Dendritic cell treated with granulocyte-macrophage colony-stimulating factor and Interleukin-4, amounts not matched to agents 40 ng/mL and 50 ng/mL, for 4 days (primary cell): ENCODE measurements around the gene KRT39.
"Not testable (repeated sequence)": the region's sequence is repeated elsewhere in the genome, so short reads cannot be mapped to it uniquely, and the experiment has no call there.

Experiments used
- H3K27ac Mint-ChIP-seq: one replicate; pipeline ENCODE4 v1.8.0; 2022; ENCODE audit warnings: mild to moderate bottlenecking, mixed read lengths
- H3K27me3 Mint-ChIP-seq: one replicate; pipeline ENCODE4 v1.8.0; 2022; ENCODE audit warnings: mild to moderate bottlenecking, mixed read lengths
- H3K36me3 Mint-ChIP-seq: one replicate; pipeline ENCODE4 v1.8.0; 2022; ENCODE audit warnings: low read depth, mixed read lengths
- H3K4me1 Mint-ChIP-seq: one replicate; pipeline ENCODE4 v1.8.0; 2022; ENCODE audit warnings: low read depth, mixed read lengths
- H3K4me3 Mint-ChIP-seq: one replicate; pipeline ENCODE4 v1.8.0; 2022; ENCODE audit warnings: mild to moderate bottlenecking, moderate library complexity, mixed read lengths
- H3K9me3 Mint-ChIP-seq: one replicate; pipeline ENCODE4 v1.8.0; 2022; ENCODE audit warnings: mixed read lengths
- intact Hi-C: fragments of 100-400 bp; cut with micrococcal nuclease; formaldehyde crosslinking; loops from one replicate; pipeline ENCODE4 v1.15.0; 2022

KRT39 gene

GRCh38 chr17:40966848-40967247 is at the start of gene KRT39:
KRT39 (minus strand) TSS chr17:40966948; CDS start chr17:40966856, 92 bp downstream.
- no peak within 1 kb of the TSS for H3K4me3 Mint-ChIP-seq
- peaks cover 3% of the 10 kb centered on the region for H3K27me3 Mint-ChIP-seq
- no peaks in the 10 kb centered on the region for H3K36me3 Mint-ChIP-seq
- H3K9me3 Mint-ChIP-seq, result peaks cover 8% of the 10 kb centered on the region
- H3K4me1 Mint-ChIP-seq, result no peaks in the 10 kb centered on the region
- H3K27ac Mint-ChIP-seq, result no peak within 1 kb of the TSS
- intact Hi-C loops, result no loop called here

GRCh38 chr17:41015454-41015853 is 48.7 kb upstream of the KRT39 start:
- intact Hi-C loops, result no loop called here
- Mint-ChIP-seq H3K4me3 (no peak overlapping the region), H3K4me1 (no peaks in the 10 kb centered on the region), H3K27ac (no peak overlapping the region), H3K27me3 (peaks cover 2% of the 10 kb centered on the region), H3K36me3 (no peaks in the 10 kb centered on the region), H3K9me3 (no peaks in the 10 kb centered on the region)

GRCh38 chr17:41013606-41014005 is 46.9 kb upstream of the KRT39 start:
- H3K4me3 Mint-ChIP-seq, result no peak overlapping the region
- H3K36me3 Mint-ChIP-seq, result no peaks in the 10 kb centered on the region
- no peaks in the 10 kb centered on the region for H3K9me3 Mint-ChIP-seq
- no peak overlapping the region for H3K27ac Mint-ChIP-seq
- intact Hi-C loops, result no loop called here
- no peaks in the 10 kb centered on the region for H3K4me1 Mint-ChIP-seq
- H3K27me3 Mint-ChIP-seq, result peaks cover 2% of the 10 kb centered on the region

GRCh38 chr17:41013181-41013580 is 46.4 kb upstream of the KRT39 start:
- no peaks in the 10 kb centered on the region for H3K36me3 Mint-ChIP-seq
- H3K9me3 Mint-ChIP-seq, result no peaks in the 10 kb centered on the region
- H3K4me3 Mint-ChIP-seq, result no peak overlapping the region
- no peaks in the 10 kb centered on the region for H3K4me1 Mint-ChIP-seq
- H3K27ac Mint-ChIP-seq, result no peak overlapping the region
- peaks cover 2% of the 10 kb centered on the region for H3K27me3 Mint-ChIP-seq
- intact Hi-C loops, result no loop called here

- Mint-ChIP-seq H3K36me3 (no peaks in the 10 kb centered on the region), H3K4me3 (no peak overlapping the region), H3K4me1 (no peaks in the 10 kb centered on the region), H3K27ac (no peak overlapping the region), H3K27me3 (peaks cover 2% of the 10 kb centered on the region), H3K9me3 (no peaks in the 10 kb centered on the region)
- intact Hi-C loops, result no loop called here
Observed at GRCh38 chr17:41012326-41013120, 45.8 kb upstream of the KRT39 start.

- Mint-ChIP-seq H3K4me3 (no peak overlapping the region), H3K36me3 (no peaks in the 10 kb centered on the region), H3K9me3 (no peaks in the 10 kb centered on the region), H3K27me3 (peaks cover 2% of the 10 kb centered on the region), H3K4me1 (no peaks in the 10 kb centered on the region), H3K27ac (no peak overlapping the region)
- intact Hi-C loops, result no loop called here
Observed at GRCh38 chr17:41010441-41010840, 43.7 kb upstream of the KRT39 start.

- intact Hi-C loops, result no loop called here
- H3K36me3 Mint-ChIP-seq, result no peaks in the 10 kb centered on the region
- H3K4me3 Mint-ChIP-seq, result no peak overlapping the region
- H3K9me3 Mint-ChIP-seq, result no peaks in the 10 kb centered on the region
- H3K4me1 Mint-ChIP-seq, result no peaks in the 10 kb centered on the region
- no peak overlapping the region for H3K27ac Mint-ChIP-seq
- H3K27me3 Mint-ChIP-seq, result peaks cover 2% of the 10 kb centered on the region
Observed at GRCh38 chr17:41009936-41010335, 43.2 kb upstream of the KRT39 start.

GRCh38 chr17:41009301-41009760 is 42.6 kb upstream of the KRT39 start:
- no peak overlapping the region for H3K4me3 Mint-ChIP-seq

GRCh38 chr17:41008811-41009210 is 42.1 kb upstream of the KRT39 start, which contains the start of gene KRTAP3-1:
KRTAP3-1 (minus strand) TSS chr17:41009128; CDS start chr17:41009074, 54 bp downstream.
- intact Hi-C loops, result no loop called here
- peaks cover 2% of the 10 kb centered on the region for H3K27me3 Mint-ChIP-seq
- no peak within 1 kb of the TSS for H3K4me3 Mint-ChIP-seq
- H3K4me1 Mint-ChIP-seq, result no peaks in the 10 kb centered on the region
- H3K36me3 Mint-ChIP-seq, result no peaks in the 10 kb centered on the region
- no peak within 1 kb of the TSS for H3K27ac Mint-ChIP-seq
- no peaks in the 10 kb centered on the region for H3K9me3 Mint-ChIP-seq

More at GRCh38 chr17:41009301-41009760, 42.6 kb upstream of the KRT39 start:
- Mint-ChIP-seq H3K36me3 (no peaks in the 10 kb centered on the region), H3K27me3 (peaks cover 2% of the 10 kb centered on the region), H3K27ac (no peak overlapping the region), H3K9me3 (no peaks in the 10 kb centered on the region), H3K4me1 (no peaks in the 10 kb centered on the region)
- intact Hi-C loops, result no loop called here

- intact Hi-C loops, result no loop called here
- H3K27me3 Mint-ChIP-seq, result peaks cover 4% of the 10 kb centered on the region
- no peaks in the 10 kb centered on the region for H3K36me3 Mint-ChIP-seq
- no peak overlapping the region for H3K4me3 Mint-ChIP-seq
- no peaks in the 10 kb centered on the region for H3K4me1 Mint-ChIP-seq
- no peak overlapping the region for H3K27ac Mint-ChIP-seq
- no peaks in the 10 kb centered on the region for H3K9me3 Mint-ChIP-seq
Observed at GRCh38 chr17:41004397-41004796, 37.6 kb upstream of the KRT39 start.

GRCh38 chr17:41003926-41004325 is 37.2 kb upstream of the KRT39 start:
- no peaks in the 10 kb centered on the region for H3K36me3 Mint-ChIP-seq
- H3K9me3 Mint-ChIP-seq, result no peaks in the 10 kb centered on the region
- H3K4me3 Mint-ChIP-seq, result no peak overlapping the region
- H3K27ac Mint-ChIP-seq, result no peak overlapping the region
- H3K4me1 Mint-ChIP-seq, result no peaks in the 10 kb centered on the region
- H3K27me3 Mint-ChIP-seq, result peaks cover 6% of the 10 kb centered on the region
- intact Hi-C loops, result no loop called here

- Mint-ChIP-seq H3K27me3 (peaks cover 7% of the 10 kb centered on the region), H3K27ac (no peak overlapping the region), H3K36me3 (no peaks in the 10 kb centered on the region), H3K4me1 (no peaks in the 10 kb centered on the region), H3K4me3 (no peak overlapping the region), H3K9me3 (no peaks in the 10 kb centered on the region)
- intact Hi-C loops, result no loop called here
Observed at GRCh38 chr17:41002814-41003213, 36.1 kb upstream of the KRT39 start.

GRCh38 chr17:41001795-41002194 is 35.0 kb upstream of the KRT39 start:
- no peak overlapping the region for H3K27ac Mint-ChIP-seq
- no peaks in the 10 kb centered on the region for H3K9me3 Mint-ChIP-seq
- H3K36me3 Mint-ChIP-seq, result no peaks in the 10 kb centered on the region
- no peak overlapping the region for H3K4me3 Mint-ChIP-seq
- peaks cover 15% of the 10 kb centered on the region for H3K27me3 Mint-ChIP-seq
- H3K4me1 Mint-ChIP-seq, result no peaks in the 10 kb centered on the region
- intact Hi-C loops, result no loop called here

GRCh38 chr17:40999563-40999962 is 32.8 kb upstream of the KRT39 start, which contains the start of gene KRTAP3-2:
KRTAP3-2 (minus strand) TSS chr17:40999906; CDS start chr17:40999853, 53 bp downstream.
- H3K4me1 Mint-ChIP-seq, H3K36me3 Mint-ChIP-seq, intact Hi-C loops, H3K27ac Mint-ChIP-seq, H3K4me3 Mint-ChIP-seq, H3K9me3 Mint-ChIP-seq: not testable (repeated sequence)
- peaks cover 21% of the 10 kb centered on the region for H3K27me3 Mint-ChIP-seq

- intact Hi-C loops, result no loop called here
- peaks cover 30% of the 10 kb centered on the region for H3K27me3 Mint-ChIP-seq
Observed at GRCh38 chr17:40997361-40997760, 30.6 kb upstream of the KRT39 start.

More at GRCh38 chr17:40997361-40997760, 30.6 kb upstream of the KRT39 start:
- Mint-ChIP-seq H3K36me3 (no peaks in the 10 kb centered on the region), H3K27ac (no peak overlapping the region), H3K4me3 (no peak overlapping the region), H3K4me1 (no peaks in the 10 kb centered on the region), H3K9me3 (no peaks in the 10 kb centered on the region)
